Muscle of arm (tissue), 14 donors: Measurements from ENCODE around the gene VEZT. TPM values are rescaled to one million over a fixed set of nuclear protein-coding genes. Genes with fewer than 3 reads are reported as not detected.

ENCODE experiments used
- DNase-seq: peaks from one replicate; pipeline ENCODE4 v3.0.0-alpha.2; 2013
- long read RNA-seq, 11 donors: transcript quantifications; one replicate each; lab custom pipeline, GENCODE V29; 2026
- polyA plus RNA-seq, 12 donors: library from polyadenylated mRNA; unstranded; fragments of 120-200 nt; gene quantifications; one replicate each; pipeline ENCODE4 v1.2.1, GENCODE V29; 2013; ENCODE audit not compliant: insufficient read length in 12 of 12

Gene VEZT, protein sequence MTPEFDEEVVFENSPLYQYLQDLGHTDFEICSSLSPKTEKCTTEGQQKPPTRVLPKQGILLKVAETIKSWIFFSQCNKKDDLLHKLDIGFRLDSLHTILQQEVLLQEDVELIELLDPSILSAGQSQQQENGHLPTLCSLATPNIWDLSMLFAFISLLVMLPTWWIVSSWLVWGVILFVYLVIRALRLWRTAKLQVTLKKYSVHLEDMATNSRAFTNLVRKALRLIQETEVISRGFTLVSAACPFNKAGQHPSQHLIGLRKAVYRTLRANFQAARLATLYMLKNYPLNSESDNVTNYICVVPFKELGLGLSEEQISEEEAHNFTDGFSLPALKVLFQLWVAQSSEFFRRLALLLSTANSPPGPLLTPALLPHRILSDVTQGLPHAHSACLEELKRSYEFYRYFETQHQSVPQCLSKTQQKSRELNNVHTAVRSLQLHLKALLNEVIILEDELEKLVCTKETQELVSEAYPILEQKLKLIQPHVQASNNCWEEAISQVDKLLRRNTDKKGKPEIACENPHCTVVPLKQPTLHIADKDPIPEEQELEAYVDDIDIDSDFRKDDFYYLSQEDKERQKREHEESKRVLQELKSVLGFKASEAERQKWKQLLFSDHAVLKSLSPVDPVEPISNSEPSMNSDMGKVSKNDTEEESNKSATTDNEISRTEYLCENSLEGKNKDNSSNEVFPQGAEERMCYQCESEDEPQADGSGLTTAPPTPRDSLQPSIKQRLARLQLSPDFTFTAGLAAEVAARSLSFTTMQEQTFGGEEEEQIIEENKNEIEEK
- 100 to 1,000 TPM in 1 of 12 donors, 10 to 100 TPM in 10, not detected in 1; 72.8 to 118 (median 84.9) TPM for polyA plus RNA-seq
- long read RNA-seq, donor 1, full-length matches to known transcripts, result 9 of 19 reads
- long read RNA-seq, donor 1, partial matches to known transcripts, result 10 of 19 reads
- long read RNA-seq, donor 1, other reads (novel, unspliced or antisense), result 0 of 19 reads
- long read RNA-seq, donor 2, full-length matches to known transcripts, result 15 of 95 reads
- long read RNA-seq, donor 2, partial matches to known transcripts, result 80 of 95 reads
- long read RNA-seq, donor 2, other reads (novel, unspliced or antisense), result 0 of 95 reads
- long read RNA-seq, donor 3, full-length matches to known transcripts, result 3 of 21 reads
- long read RNA-seq, donor 3, partial matches to known transcripts, result 18 of 21 reads
- long read RNA-seq, donor 3, other reads (novel, unspliced or antisense), result 0 of 21 reads
- long read RNA-seq, donor 4, full-length matches to known transcripts, result 4 of 15 reads
- long read RNA-seq, donor 4, partial matches to known transcripts, result 11 of 15 reads
- long read RNA-seq, donor 4, other reads (novel, unspliced or antisense), result 0 of 15 reads
- long read RNA-seq, donor 5, result 0 reads
- long read RNA-seq, donor 6, full-length matches to known transcripts, result 5 of 43 reads
- long read RNA-seq, donor 6, partial matches to known transcripts, result 38 of 43 reads
- long read RNA-seq, donor 6, other reads (novel, unspliced or antisense), result 0 of 43 reads
- long read RNA-seq, donor 7, partial matches to known transcripts, result 13 of 13 reads
- long read RNA-seq, donor 7, other reads (novel, unspliced or antisense), result 0 of 13 reads
- long read RNA-seq, donor 8, full-length matches to known transcripts, result 12 of 112 reads
- long read RNA-seq, donor 8, partial matches to known transcripts, result 100 of 112 reads
- long read RNA-seq, donor 8, other reads (novel, unspliced or antisense), result 0 of 112 reads
- long read RNA-seq, donor 9, full-length matches to known transcripts, result 1 of 32 reads
- long read RNA-seq, donor 9, partial matches to known transcripts, result 31 of 32 reads
- long read RNA-seq, donor 9, other reads (novel, unspliced or antisense), result 0 of 32 reads
- long read RNA-seq, donor 10, full-length matches to known transcripts, result 11 of 85 reads
- long read RNA-seq, donor 10, partial matches to known transcripts, result 74 of 85 reads
- long read RNA-seq, donor 10, other reads (novel, unspliced or antisense), result 0 of 85 reads
- long read RNA-seq, donor 11, full-length matches to known transcripts, result 8 of 84 reads
- long read RNA-seq, donor 11, partial matches to known transcripts, result 76 of 84 reads
- long read RNA-seq, donor 11, other reads (novel, unspliced or antisense), result 0 of 84 reads

- DNase-seq, result peak; percentile 98
Observed at GRCh38 chr12:95217377-95218149, at the start of gene VEZT, which contains the start of gene FGD6. VEZT (plus strand) TSS chr12:95217807; CDS start chr12:95217851, 44 bp downstream. FGD6 (minus strand) TSS chr12:95217467; CDS start chr12:95217240, 227 bp downstream.

- DNase-seq, result no peak
Observed at GRCh38 chr12:95168746-95169145, 48.9 kb upstream of the VEZT start.

DNA sequence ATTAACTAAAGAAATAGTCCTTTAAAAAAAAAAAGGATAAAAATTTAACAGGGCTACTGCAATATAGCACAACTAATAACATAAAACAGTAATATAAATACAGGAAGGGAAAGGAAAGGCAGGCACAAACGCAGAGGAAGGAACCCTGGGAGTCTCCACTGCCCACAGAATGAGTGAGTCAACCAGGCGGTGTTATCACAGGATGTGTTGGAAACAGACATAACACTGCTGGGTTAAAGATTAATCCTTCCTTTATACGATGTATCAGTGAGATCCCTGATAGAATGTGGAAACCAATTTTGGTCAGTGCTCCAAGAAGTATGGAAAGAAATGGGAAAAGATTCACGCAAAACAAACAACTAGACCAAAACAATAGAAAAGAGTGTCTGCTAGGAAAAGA is 48.2 kb upstream of the VEZT start:
- no peak for DNase-seq

- peak; percentile 37 for DNase-seq
Observed at GRCh38 chr12:95173392-95174251, 44.0 kb upstream of the VEZT start.

GRCh38 chr12:95177201-95177768 is 40.3 kb upstream of the VEZT start:
- no peak for DNase-seq

DNA sequence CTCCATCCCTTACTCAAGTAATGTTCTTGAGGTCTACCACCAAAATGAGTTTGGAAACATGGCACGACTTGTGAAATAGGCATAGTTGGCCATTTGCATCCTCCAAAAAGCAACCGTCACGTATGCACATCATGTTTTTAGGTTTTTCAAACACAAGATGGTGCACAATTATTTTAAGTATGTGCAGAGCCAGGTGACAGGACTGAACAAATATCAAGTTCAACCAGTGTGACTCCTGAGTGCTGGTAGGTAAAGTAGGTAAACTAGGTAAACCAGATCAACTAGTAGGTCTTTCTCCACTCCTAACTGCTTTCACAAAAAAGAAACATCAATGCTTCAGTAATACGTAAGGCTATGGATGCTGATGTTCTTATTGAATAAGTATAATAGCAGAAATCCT is 39.5 kb upstream of the VEZT start:
- no peak for DNase-seq

GRCh38 chr12:95179011-95179410 is 38.6 kb upstream of the VEZT start:
- DNase-seq, result no peak

- DNase-seq, result no peak
Observed at GRCh38 chr12:95181103-95181502, 36.5 kb upstream of the VEZT start.

DNA sequence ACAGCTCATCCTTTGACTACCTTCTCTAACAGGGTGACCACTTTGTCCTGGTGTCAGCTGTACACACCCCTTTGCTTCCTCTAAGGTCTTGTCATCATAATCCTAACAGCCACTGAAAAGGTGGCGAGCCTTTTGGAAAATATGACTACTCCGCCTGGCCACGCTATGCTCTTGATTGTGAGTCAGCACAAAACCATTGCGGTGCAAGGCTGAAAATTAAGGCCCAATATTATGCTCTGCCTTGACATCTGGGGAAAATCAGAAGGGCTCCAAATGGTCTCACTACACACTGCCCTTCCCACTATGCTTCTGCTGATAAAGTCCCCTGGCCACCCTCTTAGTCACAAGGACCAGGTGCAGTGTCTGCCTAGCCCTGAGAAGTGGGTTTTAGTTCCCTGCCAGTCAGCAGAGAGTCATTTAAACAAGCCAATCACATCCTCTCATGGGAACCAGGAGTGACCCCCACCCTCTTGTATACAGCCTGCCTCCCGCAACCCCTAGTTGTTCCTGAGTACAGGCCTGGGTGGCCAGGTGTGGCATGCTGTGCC is 34.7 kb upstream of the VEZT start:
- DNase-seq, result no peak

DNA sequence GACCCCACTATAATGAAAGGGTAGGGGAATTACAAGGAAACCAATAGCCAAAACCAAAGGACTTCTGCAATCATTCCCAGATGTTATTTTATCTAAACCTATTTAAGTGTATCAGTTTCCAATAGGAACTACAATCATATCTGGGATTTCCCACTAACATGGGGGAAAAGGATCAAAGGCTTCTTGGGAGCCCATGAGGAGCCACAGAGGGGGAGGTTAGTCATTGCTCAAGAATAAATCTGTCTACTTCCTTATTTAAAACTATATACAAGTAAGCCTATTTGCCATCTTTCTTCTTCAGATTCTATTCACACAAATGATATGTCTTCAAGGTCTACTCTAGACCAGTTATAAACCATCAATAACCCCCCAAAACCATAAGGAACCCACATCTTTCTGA is 33.5 kb upstream of the VEZT start:
- no peak for DNase-seq

- no peak for DNase-seq
Observed at GRCh38 chr12:95185072-95185471, 32.5 kb upstream of the VEZT start.

- no peak for DNase-seq
Observed at GRCh38 chr12:95185854-95186253, 31.8 kb upstream of the VEZT start.

- DNase-seq, result no peak
Observed at GRCh38 chr12:95187865-95188415, 29.7 kb upstream of the VEZT start.

DNA sequence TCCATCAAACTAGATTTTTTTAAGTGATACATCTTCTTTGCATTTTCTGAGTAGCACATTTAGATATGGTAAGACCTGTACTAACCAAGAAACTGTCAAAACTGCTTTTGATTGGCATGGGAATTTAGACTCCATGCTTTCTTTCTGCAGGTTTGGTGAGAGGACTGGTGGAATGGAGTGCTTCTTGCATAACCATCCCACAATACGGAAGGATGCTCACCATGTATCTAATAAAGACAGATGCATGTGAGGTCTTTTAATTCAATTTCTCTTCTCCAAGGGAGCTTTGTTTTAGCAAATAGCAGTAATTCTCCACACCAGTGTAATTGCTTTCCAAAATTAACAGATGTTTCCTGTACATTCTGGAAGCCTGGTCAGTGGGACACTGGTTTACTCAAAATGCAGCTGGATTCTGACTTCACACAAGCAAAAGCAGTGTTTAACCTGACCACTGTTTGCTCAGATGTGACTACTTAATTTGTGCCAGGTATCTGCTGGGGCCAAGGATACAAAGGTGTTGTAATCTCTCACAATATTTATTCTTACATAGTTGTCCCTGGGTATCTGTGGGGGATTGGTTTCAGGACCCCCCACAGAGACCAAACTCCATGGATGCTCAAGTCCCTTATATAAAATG is 26.4 kb upstream of the VEZT start:
- DNase-seq, result no peak

GRCh38 chr12:95192271-95192670 is 25.3 kb upstream of the VEZT start:
- DNase-seq, result no peak

DNA sequence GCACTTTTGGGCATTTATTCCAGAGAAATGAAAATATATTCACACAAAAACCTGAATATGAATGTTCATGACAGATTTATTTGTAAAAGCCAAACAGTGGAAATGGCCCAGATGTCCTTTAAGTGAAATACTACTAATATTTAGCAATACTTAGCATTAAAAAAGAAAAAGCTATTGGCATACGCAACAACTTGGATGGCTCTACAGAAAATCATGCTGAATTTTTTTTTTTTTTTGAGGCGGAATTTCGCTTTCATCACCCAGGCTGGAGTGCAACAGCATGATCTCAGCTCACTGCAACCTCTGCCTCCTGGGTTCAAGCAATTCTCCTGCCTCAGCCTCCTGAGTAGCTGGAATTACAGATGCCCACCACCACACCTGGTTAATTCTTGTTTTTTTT is 24.5 kb upstream of the VEZT start:
- no peak for DNase-seq

DNA sequence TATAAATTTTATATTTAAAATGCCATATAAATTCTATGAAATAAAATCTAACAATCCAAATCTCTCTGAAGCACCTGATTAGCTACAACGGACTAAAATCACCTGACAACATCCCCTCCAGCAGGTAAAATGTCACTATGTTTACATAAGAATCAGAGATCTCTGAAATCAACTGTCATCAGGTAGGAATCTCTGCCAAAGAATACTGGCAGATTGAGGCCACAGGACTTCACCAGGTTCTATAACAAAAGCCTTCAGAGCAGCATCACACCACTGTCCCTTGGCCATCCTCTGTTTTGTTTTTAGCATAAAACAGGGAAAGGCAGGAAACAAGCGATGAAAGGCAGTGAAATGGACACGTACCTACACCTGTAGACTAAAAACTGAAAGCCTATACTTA is 22.5 kb upstream of the VEZT start:
- DNase-seq, result no peak
